Central memory CD4-positive, alpha-beta T cell (primary cell): ENCODE data around the gene CNPPD1.
A peak's percentile ranks its signal among the peaks of the same experiment; 100 is the strongest.

Source experiments
- DNase-seq: peaks from one replicate; pipeline ENCODE4 v3.0.0; 2022

The CNPPD1 gene

DNA sequence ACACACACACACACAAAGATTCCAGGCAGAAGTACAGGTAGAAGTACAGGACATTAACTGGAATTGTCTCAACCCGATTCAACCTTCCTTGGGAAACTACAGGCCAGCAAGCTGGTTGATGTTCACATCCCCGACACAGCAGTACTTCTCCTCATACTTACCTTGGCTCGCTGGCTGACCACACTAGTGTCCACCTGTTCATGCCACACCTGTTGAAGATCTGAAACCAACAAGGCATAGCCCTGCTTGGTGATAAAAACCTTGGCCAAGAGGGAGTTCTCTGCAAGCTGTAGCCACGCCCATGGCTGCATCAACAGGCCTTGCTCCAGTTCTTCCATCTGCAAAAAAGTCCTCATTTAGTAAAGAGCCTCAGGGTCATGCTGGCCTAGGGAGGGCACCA lies 18.7 kb downstream of the CNPPD1 start:
- no peak for DNase-seq

DNA sequence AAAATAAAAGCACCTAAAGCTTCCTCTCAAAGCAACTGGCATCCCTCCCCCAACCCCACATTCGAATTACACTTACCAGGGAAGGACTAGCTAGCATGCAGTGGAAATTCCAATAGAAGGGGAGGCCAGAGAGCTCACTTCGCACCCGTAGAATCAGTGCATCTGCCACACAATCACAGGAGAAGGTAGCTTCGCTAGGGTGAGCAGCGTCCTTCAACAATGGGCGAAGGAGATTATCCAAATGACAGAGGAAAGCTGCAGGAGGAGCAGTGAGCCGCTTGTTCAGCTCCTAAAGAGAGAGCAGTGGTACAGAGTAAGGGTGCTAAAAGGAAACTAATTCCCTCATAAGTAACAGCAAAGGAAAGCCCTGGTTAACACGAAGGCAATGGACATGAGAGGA lies 19.3 kb downstream of the CNPPD1 start:
- DNase-seq, result no peak

DNA sequence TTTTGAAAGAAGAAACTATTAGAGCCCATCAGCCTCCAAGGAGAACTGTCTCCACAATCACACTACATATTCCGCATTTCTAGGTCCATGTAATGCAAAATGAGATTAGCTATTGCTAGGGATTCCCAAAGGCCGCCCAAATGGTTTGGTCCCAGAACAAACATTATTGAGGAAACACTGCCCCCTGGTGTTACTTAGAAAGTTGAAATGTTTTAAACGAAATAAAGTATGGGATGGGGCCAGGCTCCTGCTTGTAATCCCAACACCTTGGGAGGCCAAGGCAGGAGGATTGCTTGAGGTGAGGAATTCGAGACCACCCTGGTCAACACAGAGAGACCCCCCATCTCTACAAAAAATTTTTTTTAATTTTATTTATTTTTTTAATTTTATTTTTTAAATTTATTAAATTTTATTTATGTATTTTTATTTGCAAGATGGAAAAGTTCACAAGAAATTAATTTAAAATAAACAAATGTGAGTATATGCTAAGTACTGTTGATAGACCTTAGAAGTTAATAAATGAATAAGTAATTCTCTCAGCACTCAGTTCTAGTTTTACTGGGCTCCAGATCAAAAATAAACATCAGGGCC lies 21.6 kb downstream of the CNPPD1 start:
- DNase-seq, result peak; percentile 56

DNA sequence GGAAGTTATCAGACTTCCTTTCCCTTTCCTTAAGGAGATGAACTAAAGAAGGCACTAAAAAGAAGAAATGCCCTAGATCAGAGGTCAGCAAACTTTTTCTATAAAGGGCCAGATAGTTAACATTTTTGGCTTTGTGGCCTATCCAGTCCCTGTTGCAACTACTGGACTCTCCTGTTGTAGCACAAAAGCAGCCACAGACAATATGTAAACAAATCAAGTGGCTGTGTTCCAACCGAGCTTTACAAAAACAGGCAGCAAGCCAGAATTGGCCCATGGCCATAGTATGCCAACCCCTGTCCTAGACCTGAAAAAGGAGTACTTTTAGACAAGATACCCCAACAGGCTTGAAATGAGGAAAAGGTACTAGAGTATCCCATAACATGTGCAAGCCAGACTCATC lies 27.1 kb downstream of the CNPPD1 start:
- DNase-seq, result no peak

DNA sequence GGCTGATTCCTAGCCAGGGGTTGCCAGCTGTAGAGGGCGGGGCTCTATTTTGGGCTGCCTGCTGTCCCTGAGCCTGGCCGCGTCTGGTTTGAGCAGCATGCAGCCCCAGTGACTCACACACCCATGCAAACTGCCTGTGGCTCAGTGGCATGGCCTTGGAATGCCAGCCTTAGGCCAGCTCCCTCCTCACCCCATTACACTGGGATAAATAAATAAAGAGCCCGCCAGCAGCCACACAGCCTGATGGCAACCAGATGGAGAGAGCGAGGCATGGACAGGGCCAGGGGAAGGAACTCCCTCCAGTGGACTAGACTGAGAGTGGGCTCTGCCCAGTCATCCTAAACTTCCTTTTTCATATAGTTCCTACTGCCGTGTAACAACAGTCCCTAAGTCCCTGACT lies 34.4 kb downstream of the CNPPD1 start:
- DNase-seq, result no peak

DNA sequence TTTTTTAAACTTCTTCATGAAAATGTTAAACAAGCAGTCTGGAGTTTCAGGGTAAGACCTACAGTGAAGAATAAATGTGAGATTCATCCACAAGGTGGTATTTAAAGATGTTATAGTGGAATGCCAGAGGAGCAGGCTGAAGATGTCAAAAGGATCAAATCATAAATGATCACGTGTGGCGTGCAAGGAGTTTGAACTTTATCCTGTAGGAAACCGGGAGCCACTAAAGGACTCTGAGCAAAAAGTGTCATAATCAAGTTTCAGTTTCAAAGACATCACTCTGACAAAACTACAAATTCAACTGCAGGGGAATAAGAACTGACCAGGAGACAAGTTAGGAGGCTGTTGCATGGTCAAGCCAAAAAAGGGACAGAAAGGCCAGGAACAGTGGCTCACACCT lies 36.0 kb downstream of the CNPPD1 start:
- DNase-seq, result no peak

DNA sequence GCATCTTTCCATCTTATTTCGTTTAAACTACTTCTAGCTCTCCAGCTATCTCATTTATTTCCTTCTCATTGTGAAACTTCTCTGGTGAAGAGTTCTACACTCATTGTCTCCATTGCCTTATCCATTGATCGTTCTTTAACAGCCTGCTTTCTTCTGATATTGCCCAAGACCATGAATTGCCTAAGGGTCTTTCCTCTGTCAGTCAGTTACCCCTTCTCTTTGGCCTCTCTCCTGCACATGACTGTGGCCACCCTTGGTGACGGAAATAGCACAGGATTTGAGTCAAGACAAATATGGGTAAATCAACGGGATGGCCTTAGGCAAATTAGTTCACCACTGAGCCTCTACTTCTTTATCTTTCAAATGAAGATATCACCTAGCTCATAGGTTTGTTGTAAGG lies 42.7 kb downstream of the CNPPD1 start:
- DNase-seq, result no peak

DNA sequence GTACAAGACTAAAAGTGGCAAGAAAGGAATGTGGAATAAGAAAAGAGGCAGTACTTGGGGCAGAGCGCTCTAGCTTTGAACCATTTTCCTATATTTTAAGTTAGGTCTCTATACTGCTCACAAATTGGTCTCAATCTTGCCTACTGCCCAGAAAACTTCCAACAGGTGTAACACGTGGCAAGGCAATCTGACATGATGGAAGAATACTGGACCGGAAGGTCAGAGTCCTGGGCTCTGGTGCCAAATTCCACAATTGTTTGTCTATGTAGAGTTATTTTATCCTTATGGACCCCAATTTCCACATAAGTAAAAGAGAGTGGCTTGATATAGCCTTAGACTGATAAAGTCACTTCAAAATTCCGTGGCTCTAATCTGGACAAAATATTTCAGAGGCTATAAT lies 45.0 kb downstream of the CNPPD1 start:
- no peak for DNase-seq

DNA sequence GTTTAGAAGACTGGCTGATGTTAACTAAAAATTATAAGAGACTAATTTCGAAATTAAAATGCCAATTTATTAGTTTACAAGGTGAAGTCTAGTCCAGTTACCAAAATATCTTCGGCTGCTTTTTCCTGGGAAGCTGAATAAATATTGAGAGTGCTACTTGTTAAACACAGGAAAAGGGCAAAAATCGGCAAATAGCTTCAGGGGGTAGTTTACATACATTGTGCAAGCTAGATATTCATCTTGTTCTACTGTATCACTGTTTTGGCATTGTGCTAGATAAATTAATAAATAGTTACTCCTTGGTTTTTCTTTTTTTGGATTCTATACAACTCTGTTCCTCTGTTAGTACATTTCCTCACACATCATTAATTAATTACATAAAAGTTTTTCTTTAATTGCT lies 45.4 kb downstream of the CNPPD1 start:
- DNase-seq, result no peak

DNA sequence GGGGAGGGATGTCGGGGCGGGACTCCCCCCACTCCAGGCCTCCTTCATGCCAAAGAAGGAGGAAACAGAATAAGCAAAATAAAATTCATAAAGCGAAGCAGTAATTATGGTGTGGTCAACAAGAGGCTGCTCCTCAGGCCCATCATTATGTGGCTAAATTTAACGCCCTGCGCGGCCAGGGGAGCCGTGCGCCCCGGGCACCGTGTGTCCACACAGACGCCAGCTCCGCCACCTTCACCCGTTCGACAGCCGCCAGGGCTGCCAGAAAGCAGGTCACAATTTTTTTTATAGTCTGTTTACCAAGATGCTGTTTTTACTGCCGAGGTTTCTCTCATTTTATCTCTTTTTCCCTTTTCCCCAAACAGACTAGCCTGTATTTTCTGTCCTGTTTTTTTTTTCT lies 47.1 kb downstream of the CNPPD1 start:
- no peak for DNase-seq

DNA sequence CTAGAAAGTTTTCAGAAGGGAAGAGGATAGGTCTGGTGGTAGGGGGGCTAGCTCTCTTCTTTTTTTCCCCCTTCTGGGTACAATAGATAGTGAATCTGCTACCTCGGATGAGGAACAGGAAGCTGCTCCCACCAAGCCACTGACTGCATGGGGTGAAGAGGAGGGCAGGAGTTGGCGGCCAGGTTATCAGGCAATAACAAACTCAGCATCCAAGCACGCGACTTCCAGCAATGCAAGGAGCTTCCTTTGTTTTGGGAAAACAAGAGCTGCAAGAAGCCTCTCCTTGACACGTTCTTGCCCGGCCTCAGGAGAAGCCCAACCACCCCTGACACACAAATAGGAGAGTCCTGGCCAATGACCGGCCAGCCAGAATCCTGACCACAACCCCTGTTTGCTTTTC lies 48.3 kb downstream of the CNPPD1 start:
- DNase-seq, result no peak

DNA sequence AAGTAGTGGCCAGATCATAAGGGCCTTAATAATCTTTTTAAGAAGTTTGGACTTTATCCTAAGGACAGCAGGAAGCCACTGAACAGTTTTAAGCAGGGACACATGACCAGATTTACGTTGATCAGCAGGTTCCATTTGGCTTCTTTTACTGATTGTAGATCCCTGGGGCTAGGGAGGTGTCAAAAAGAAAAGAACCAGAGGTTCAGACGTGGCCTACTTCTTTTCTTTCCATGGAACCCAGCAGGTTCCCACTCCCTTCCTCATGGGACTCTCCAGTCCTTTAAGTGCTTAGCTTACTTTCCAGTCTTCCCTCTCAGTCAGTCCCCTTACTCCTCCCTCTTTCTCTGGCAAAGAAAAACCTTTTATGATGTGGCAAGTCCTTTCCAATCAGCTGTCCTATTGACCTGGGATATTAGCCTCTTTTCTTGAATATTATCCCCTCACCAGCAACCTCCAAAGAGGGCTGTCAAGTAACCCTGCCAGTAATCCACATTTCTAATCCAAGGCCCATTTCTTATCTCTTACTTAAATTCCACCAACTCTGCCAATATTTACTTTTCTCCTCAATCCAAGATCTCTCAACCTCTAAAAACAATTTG lies 49.6 kb downstream of the CNPPD1 start:
- no peak for DNase-seq

DNA sequence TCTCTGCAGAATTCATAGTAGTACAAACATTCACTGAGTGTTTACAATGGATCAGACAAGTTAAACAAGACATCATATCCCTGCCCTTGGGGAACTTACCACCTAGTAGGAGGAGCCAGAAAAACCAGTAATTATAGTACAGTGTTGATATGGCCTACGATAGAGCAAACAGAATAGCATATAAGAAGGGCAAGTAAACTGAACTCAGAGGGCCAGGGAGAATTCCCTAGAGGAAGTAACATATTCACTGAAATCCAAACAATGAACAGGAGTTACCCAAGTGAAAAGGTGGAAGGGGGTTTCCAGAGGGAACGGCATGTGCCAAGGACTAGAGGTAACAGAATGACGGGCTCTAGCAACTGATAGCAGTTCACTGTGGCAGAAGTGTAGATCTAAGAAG lies 50.2 kb downstream of the CNPPD1 start:
- no peak for DNase-seq

DNA sequence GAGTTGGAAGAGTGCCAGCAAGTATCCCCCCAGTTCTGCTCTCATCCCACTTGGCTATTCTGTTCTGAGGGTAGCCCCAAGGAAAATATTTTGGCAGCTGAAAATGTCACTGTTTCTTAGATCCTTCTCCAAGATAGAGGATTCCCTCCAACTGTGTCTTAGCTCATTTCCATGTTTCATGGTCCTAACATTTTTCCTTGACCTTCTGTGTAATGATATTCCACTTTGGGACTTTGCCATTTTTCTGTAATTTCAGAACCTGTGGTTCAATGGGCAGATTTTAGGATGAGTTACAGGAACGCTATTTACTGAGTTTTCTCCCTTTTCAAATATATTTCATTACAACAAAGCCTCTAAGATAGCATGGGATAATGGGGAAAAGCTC lies 50.8 kb downstream of the CNPPD1 start:
- DNase-seq, result no peak

DNA sequence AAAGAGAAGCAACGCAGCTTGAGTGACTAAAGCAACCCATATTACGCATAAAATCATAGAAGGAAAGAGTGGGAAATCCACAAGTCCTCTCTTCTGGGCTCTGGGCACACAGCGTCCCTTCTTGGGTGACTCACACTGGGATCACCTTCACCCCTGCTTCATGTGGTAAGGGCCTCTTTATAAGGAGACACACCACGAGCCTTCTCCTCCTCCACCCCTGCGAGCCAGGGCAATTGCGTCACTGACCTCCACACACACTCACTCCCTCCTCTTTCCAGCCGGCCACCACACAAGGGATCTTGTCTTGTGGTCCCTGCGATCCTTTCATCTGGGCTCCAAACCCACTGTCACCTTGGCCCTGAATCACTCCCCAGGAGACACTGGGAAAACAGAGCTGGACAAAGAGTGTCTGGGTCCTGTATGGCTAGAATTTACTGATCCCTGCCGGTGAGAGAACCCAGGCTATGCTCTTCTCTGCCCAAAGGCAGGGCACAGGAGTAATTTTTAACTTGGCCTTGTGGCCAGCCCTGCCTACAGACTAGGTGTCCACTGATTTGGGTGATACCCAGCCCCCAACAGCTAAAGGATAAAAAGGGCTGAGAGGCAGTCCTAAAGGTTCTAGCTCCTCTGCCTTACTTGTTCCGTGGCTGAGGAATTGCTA lies 51.4 kb downstream of the CNPPD1 start:
- no peak for DNase-seq

DNA sequence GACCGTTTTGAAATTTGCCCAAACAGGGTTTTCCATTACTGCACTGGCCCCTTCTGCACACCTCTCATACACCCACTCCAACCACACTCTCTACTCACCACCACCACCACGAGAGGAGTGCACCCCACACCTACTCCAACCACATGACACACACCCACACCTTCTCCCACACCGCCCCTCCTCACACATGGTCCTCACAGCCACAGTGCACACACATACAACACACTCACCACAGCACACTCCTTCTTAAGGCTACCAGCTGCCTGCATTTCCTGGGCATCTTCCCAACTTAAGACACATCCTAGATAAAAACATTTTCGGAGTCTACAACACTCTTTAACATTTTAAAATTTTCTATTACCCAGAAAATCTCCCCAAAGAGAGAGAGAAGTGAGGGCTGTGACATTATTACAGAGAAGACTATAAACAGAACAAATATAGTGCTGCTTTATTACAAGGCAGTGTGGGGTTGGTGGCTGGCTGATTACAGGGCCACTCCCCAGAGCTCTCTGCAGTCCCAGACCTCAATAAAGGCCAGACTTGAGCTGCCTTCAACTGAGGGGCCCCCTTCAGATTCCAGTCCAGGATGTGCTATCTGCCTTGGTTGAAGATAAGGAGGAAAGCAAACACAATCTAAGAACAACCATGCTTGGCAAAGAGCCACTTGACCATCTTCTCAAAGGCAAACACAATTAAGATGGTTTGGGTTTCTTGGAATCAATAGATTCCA lies 52.2 kb downstream of the CNPPD1 start:
- no peak for DNase-seq

DNA sequence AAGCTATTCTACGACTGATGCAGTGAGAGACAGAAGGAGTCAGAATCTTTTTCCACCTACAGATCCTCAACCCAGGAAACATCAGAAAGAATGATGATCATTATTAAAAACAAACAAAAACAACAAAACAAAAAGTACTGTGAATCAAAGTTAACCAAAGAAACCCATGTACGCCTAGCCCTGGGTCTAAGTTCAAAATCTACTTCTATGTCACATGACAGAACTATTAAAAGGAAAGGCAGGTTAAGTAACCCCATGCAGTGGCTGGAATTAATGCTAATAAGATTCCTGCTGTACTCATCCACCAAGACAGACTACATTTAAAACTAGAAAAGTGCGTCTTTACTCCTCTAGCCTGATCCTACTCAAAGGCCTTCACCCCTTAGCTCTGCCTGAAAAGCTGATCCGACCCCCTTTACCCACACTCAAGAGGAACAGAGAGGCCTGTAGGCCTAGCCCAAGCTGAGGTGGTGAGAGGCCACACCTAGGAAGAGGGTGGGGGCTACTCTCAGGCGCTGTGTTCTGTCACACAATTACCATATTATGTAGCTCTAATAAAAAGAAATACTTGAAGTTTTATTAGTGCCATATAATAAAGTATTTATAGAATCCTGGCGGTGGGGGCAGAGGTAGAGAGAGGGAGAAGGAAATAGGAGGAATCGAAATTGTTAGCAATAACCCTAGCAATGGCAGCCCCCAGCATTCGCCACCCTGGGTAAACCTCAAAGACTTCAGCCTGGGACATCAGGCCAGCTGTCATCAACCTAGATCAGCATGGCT lies 53.2 kb downstream of the CNPPD1 start:
- no peak for DNase-seq

DNA sequence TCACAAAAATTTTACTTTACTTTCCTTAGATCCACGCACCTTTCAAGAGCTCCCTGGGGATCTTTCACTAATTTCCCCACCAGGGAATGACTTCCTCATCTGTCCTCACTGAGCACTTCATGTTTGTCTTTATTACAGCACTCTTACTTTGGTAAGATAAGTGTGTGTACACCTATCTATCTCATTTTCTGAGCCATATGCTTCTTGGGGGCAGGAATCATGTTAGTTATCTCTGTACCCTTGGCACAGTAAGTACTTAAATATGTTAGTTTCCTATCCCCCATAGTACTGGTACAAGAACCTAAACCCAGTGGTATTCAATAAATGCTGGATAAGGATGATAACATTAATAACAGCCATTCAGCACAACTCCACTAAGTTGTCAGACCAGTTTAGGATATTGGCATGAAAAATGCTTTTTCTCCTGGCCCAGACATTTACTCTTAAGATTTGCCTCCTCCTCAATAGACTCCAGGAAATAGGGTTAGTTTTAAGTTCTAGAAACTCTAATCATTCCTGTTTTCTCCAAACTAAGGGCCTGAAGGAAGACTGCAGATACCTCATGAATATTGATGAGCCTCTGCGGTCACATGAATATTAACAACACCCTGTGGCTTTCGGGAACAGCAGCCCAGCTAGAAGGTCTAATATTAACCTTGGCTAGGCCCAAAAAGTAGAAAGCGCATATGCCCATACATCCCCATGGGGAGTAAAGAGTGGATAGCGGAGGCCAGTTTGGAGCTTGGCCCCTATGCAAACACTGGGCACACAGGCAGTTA lies 54.3 kb downstream of the CNPPD1 start:
- DNase-seq, result no peak
